ENCODE results near the gene DNPEP. TPM values are rescaled to one million over a fixed set of nuclear protein-coding genes. Genes with fewer than 3 reads are reported as not detected.

DNPEP gene
- polyA plus RNA-seq, 1 experiment = 134 TPM

- ChIA-PET CTCF (interaction anchor here (2.1 kb wide), 1 partner anchor 24 kb away, joined by 6 read pairs; no protein-coding TSS in a partner anchor), POLR2A (no interaction called here)
- no peak overlapping the region for H3K4me3 ChIP-seq (ENCODE audit: low read depth, low read length)
- TF ChIP-seq CTCF (IDR thresholded peaks at IDR 0.05; ENCODE audit: insufficient read depth, low read depth, low read length) = no peak
- no peaks in the 10 kb centered on the region for H3K36me3 ChIP-seq (ENCODE audit: control insufficient read depth, insufficient read depth, low read length)
- H3K27me3 ChIP-seq (ENCODE audit: control insufficient read depth, insufficient read depth, low read length) = peaks cover 7% of the 10 kb centered on the region
- DNase-seq (ENCODE audit: low read depth) = no peak
These were observed 64.3 kb downstream of the DNPEP start for GRCh38 chr2:219323434-219323833.

Small RNAs within 50 kb of the gene (small RNA-seq; reads per million reads assigned to genes)
- gene AC053503.3 (ENCODE audit: insufficient read length, low read depth, low replicate concordance) = not detected

Other genes starting within 250 kb of the DNPEP start
- 23.9 and 24.1 TPM in 2 replicates for gene NHEJ1, start 227.1 kb downstream of the DNPEP start, polyA plus RNA-seq (2011; rRNA removed)
- gene SLC23A3, start 217.9 kb downstream of the DNPEP start, polyA plus RNA-seq (2011; rRNA removed) = 1.1 and 1.3 TPM in 2 replicates
- 43.5 and 66.9 TPM in 2 replicates for gene CNPPD1, start 211.0 kb downstream of the DNPEP start, polyA plus RNA-seq (2011; rRNA removed)
- 95.9 and 131 TPM in 2 replicates for gene RETREG2, start 209.6 kb downstream of the DNPEP start, polyA plus RNA-seq (2011; rRNA removed)
- gene ZFAND2B, start 181.1 kb downstream of the DNPEP start, polyA plus RNA-seq (2011; rRNA removed) = 45.6 and 62.9 TPM in 2 replicates
- 20.3 and 33.4 TPM in 2 replicates for gene ABCB6, start 169.0 kb downstream of the DNPEP start, polyA plus RNA-seq (2011; rRNA removed)
- gene ATG9A, start 158.3 kb downstream of the DNPEP start, polyA plus RNA-seq (2011; rRNA removed) = 105 and 132 TPM in 2 replicates
- 30.0 and 37.7 TPM in 2 replicates for gene ANKZF1, start 158.1 kb downstream of the DNPEP start, polyA plus RNA-seq (2011; rRNA removed)
- 9.4 and 9.5 TPM in 2 replicates for gene GLB1L, start 142.5 kb downstream of the DNPEP start, polyA plus RNA-seq (2011; rRNA removed)
- gene STK16, start 142.4 kb downstream of the DNPEP start, polyA plus RNA-seq (2011; rRNA removed) = 41.6 and 64.2 TPM in 2 replicates
- gene TUBA4B, start 134.7 kb downstream of the DNPEP start, polyA plus RNA-seq (2011; rRNA removed) = not detected in 2 replicates
- 16.8 and 23.0 TPM in 2 replicates for gene TUBA4A, start 134.0 kb downstream of the DNPEP start, polyA plus RNA-seq (2011; rRNA removed)
- gene DNAJB2, start 108.5 kb downstream of the DNPEP start, polyA plus RNA-seq (2011; rRNA removed) = 45.0 and 57.3 TPM in 2 replicates
- 3.2 and 7.0 TPM in 2 replicates for gene PTPRN, start 78.5 kb downstream of the DNPEP start, polyA plus RNA-seq (2011; rRNA removed)
- gene RESP18, start 55.2 kb downstream of the DNPEP start, polyA plus RNA-seq (2011; rRNA removed) = not detected in 2 replicates
- 5.4 and 7.0 TPM in 2 replicates for gene DES, start 30.5 kb upstream of the DNPEP start, polyA plus RNA-seq (2011; rRNA removed)
- gene SPEG, start 46.9 kb upstream of the DNPEP start, polyA plus RNA-seq (2011; rRNA removed) = 47.0 and 69.9 TPM in 2 replicates
- 123 and 171 TPM in 2 replicates for gene GMPPA, start 111.0 kb upstream of the DNPEP start, polyA plus RNA-seq (2011; rRNA removed)
- gene ASIC4, start 126.6 kb upstream of the DNPEP start, polyA plus RNA-seq (2011; rRNA removed) = 0.04 and 0.09 TPM in 2 replicates
- 65.0 and 119 TPM in 2 replicates for gene CHPF, start 155.9 kb upstream of the DNPEP start, polyA plus RNA-seq (2011; rRNA removed)
- 2.5 and 4.0 TPM in 2 replicates for gene TMEM198, start 156.1 kb upstream of the DNPEP start, polyA plus RNA-seq (2011; rRNA removed)
- 47.2 and 75.9 TPM in 2 replicates for gene OBSL1, start 183.6 kb upstream of the DNPEP start, polyA plus RNA-seq (2011; rRNA removed)
- gene INHA, start 184.4 kb upstream of the DNPEP start, polyA plus RNA-seq (2011; rRNA removed) = 0.94 and 1.5 TPM in 2 replicates
- 11.3 and 21.0 TPM in 2 replicates for gene STK11IP, start 209.9 kb upstream of the DNPEP start, polyA plus RNA-seq (2011; rRNA removed)
- gene SLC4A3, start 239.7 kb upstream of the DNPEP start, polyA plus RNA-seq (2011; rRNA removed) = 7.6 and 12.1 TPM in 2 replicates